ENCODE data around the gene TACC3. TPM values are rescaled to one million over a fixed set of nuclear protein-coding genes. Genes with fewer than 3 reads are reported as not detected.
A peak's percentile ranks its signal among the peaks of the same experiment; 100 is the strongest.

TACC3 gene
- total and polyA plus RNA-seq, 2 of the 8 experiments (the other 6 are each of a cell fraction or from before 2014, with no cell fraction given), result 73.8 to 148 TPM

- no peak for DNase-seq (ENCODE audit: low read depth in 1 of 2, low spot score in 2 of 2)
- no peaks in the 10 kb centered on the region for H3K79me1 ChIP-seq (ENCODE audit: low read depth, low read length)
- H2BK5ac ChIP-seq (ENCODE audit: low read depth, low read length), result no peak overlapping the region
- no peak overlapping the region for H2BK20ac ChIP-seq (ENCODE audit: low read length)
- H2BK120ac ChIP-seq (replicated peaks; ENCODE audit: low read depth, low read length), result no peak overlapping the region
- no peak overlapping the region for H4K91ac ChIP-seq (replicated peaks; ENCODE audit: insufficient read length, low read length)
- H3K79me2 ChIP-seq (ENCODE audit: control insufficient read depth in 1 of 2, insufficient read depth in 2 of 2, low read length in 2 of 2), result no peaks in the 10 kb centered on the region
- peaks cover 0 to 4% (median 0%) of the 10 kb centered on the region in 4 experiments; a peak in 2 of 7 replicates for H3K27me3 ChIP-seq (replicated peaks in 1 of 4; ENCODE audit: control insufficient read depth in 3 of 4, extremely low read depth in 1 of 4, insufficient read depth in 3 of 4, low read length in 3 of 4)
- H3K4ac ChIP-seq (replicated peaks; ENCODE audit: insufficient read length, low read depth, low read length), result no peak overlapping the region
- TF ChIP-seq EGR1 (IDR thresholded peaks at IDR 0.05; ENCODE audit: borderline replicate concordance, low read depth, low read length) (no peak), POLR2A (IDR thresholded peaks at IDR 0.05; ENCODE audit: control extremely low read depth in 1 of 2, low read depth in 2 of 2, low read length in 2 of 2) (0 out of 3 replicates have a peak, but pooled peaks of 1 of the 2 experiments have one; percentile 15)
- H3K14ac ChIP-seq (ENCODE audit: insufficient read length), result no peak overlapping the region
- no peak overlapping the region for H3K18ac ChIP-seq (ENCODE audit: extremely low read depth, low read length)
- no peak overlapping the region for H3K27ac ChIP-seq (ENCODE audit: low read depth, low read length)
- H3K9me3 ChIP-seq (ENCODE audit: insufficient read depth in 2 of 2, low read depth in 1 of 2, low read length in 1 of 2), result no peaks in the 10 kb centered on the region
- peaks cover 7 to 8% of the 10 kb centered on the region in 2 experiments for H4K20me1 ChIP-seq (replicated peaks in 1 of 2; ENCODE audit: control insufficient read depth in 1 of 2, insufficient read depth in 2 of 2, low read length in 2 of 2)
- ChIA-PET POLR2A (ENCODE audit: partially characterized antibody) (interaction anchor here (1.1 to 5.6 kb wide), 16 partner anchors 8 to 431 kb away, joined by 3 to 38 read pairs (median 5); partner anchors contain the start of genes FGFR3, TACC3 and TMEM129), CTCF (ENCODE audit: partially characterized antibody) (interaction anchor here (0.6 to 52.9 kb wide), 15 partner anchors 11 to 219 kb away, joined by 3 to 2507 read pairs (median 5); partner anchors contain the start of gene FGFR3)
- WGBS, 2 experiments (ENCODE audit: extremely low coverage in 1 of 2, insufficient coverage in 1 of 2, insufficient read length in 1 of 2, insufficient replicate concordance in 2 of 2, low coverage in 1 of 2, low lambda C conversion rate in 2 of 2, missing lambda C conversion rate in 1 of 2), result 94% methylated on average over 14 of the region's 14 CpGs; no CpG with 5 or more reads in 1 of the 2 experiments
- no peak overlapping the region for H4K8ac ChIP-seq (ENCODE audit: extremely low read depth, insufficient read depth, low read length)
- H2AK5ac ChIP-seq (ENCODE audit: low read depth, low read length), result no peak overlapping the region
- no peak overlapping the region for H3K4me3 ChIP-seq (ENCODE audit: extremely low read depth in 1 of 4, insufficient read depth in 2 of 4, low read depth in 3 of 4, low read length in 4 of 4)
- no peak overlapping the region for H3K23ac ChIP-seq (ENCODE audit: insufficient read length)
- H3K9ac ChIP-seq (replicated peaks in 1 of 4; ENCODE audit: extremely low read depth in 1 of 4, low read depth in 3 of 4, low read length in 3 of 4), result no peak overlapping the region
- no peak for FAIRE-seq
- H4K5ac ChIP-seq (ENCODE audit: insufficient read length, low read depth, low read length), result no peak overlapping the region
- H2BK15ac ChIP-seq (ENCODE audit: low read length), result no peak overlapping the region
- no peak overlapping the region for H2BK12ac ChIP-seq (ENCODE audit: low read depth, low read length)
- H3K4me1 ChIP-seq (replicated peaks in 1 of 4; ENCODE audit: control insufficient read depth in 3 of 4, insufficient read depth in 4 of 4, low read length in 3 of 4), result peaks cover 0 to 8% (median 5%) of the 10 kb centered on the region in 4 experiments; a peak in 6 of 7 replicates
- H3K23me2 ChIP-seq (ENCODE audit: low read depth, low read length), result no peaks in the 10 kb centered on the region
- no peak overlapping the region for H3K4me2 ChIP-seq (ENCODE audit: insufficient read depth in 1 of 2, low read depth in 2 of 2, low read length in 2 of 2)
- peaks cover 18 to 50% (median 41%) of the 10 kb centered on the region in 4 experiments for H3K36me3 ChIP-seq (ENCODE audit: control insufficient read depth in 2 of 4, insufficient read depth in 4 of 4, low read length in 3 of 4)
- H3K56ac ChIP-seq (replicated peaks; ENCODE audit: insufficient read length, low read depth, low read length), result no peak overlapping the region
- H2AFZ ChIP-seq (ENCODE audit: low read length), result no peak overlapping the region
Observed at GRCh38 chr4:1744552-1744951, 23.2 kb downstream of the TACC3 start.
